SK-N-MC (cell line): ENCODE measurements around the gene RXRB.

Source experiments
- EZH2 ChIP-seq: fragments of 200-600 bp; sonication (generic); IDR thresholded peaks from one replicate; pipeline ENCODE4 v1.6.1; 2017; ENCODE audit warnings: antibody characterized with exemption
- POLR2AphosphoS5 ChIP-seq: IDR thresholded peaks from 2 replicates; pipeline ENCODE4 v1.6.1; 2012; ENCODE audit warnings: mild to moderate bottlenecking, low read depth, low read length, borderline replicate concordance

DNA sequence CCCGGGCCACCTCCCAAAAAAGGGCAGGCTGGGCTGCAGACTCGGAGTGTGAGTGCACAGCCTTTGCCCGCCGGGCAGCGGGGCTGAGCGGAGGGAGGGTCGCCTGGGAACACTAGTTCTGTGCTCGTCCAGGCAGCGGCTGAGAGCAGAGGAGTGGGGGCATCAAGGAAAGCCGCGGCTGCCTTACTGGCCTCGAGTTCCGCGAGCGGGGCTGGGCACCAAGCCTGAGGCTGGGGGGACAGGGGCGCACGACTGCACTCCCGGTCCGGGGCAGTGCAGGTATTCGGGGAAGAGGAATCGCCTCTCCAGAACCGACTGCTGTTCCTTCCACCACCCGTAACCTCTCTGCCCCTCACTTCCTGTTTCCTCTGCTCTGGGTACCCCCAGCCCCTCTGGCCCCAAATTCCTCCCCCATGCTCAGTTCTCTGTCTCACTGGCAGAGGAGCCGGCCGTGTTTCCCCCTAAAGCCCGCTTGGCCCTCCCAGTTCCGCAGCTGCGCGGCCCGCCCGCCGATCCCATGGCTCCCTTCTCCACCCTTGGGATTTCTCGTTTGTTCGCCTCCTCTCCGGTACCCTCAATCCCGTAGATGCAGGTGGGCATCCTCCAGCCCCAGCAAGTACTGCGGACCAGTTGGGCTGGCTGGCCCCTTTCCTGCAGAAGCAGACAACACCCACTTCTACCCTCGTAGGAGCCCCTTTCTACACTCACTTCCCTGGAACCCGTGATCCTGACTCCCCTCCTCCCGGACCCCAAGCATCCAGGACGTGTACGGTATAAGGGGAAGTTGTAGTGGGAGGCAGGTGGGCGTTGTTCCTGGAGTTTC, 12.9 kb upstream of the RXRB start:
- TF ChIP-seq POLR2AphosphoS5 (0 out of 2 replicates have a peak, but pooled peaks have one; percentile 68), EZH2 (no peak)
